ENCODE results near the gene SLC12A7. TPM values are rescaled to one million over a fixed set of nuclear protein-coding genes. Genes with fewer than 3 reads are reported as not detected.

The SLC12A7 gene
- total RNA-seq, 4 donors from 2014 or later: 26.1 to 41.6 (median 29.1) TPM

GRCh38 chr5:1118231-1118698 lies 6.4 kb upstream of the SLC12A7 start:
- Histone ChIP-seq H3K4me1 (peaks cover 0 to 13% of the 10 kb centered on the region in 2 donors), H3K4me3 (replicated peaks in 1 of 3) (no peak overlapping the region), H3K9me3 (no peaks in the 10 kb centered on the region), H3K36me3 (no peaks in the 10 kb centered on the region), H3K27me3 (no peaks in the 10 kb centered on the region), H3K27ac (no peak overlapping the region)
- WGBS, 2 donors: 59 to 66% methylated on average over 15 to 16 of the region's 16 CpGs
- TF ChIP-seq, protein P1, sequence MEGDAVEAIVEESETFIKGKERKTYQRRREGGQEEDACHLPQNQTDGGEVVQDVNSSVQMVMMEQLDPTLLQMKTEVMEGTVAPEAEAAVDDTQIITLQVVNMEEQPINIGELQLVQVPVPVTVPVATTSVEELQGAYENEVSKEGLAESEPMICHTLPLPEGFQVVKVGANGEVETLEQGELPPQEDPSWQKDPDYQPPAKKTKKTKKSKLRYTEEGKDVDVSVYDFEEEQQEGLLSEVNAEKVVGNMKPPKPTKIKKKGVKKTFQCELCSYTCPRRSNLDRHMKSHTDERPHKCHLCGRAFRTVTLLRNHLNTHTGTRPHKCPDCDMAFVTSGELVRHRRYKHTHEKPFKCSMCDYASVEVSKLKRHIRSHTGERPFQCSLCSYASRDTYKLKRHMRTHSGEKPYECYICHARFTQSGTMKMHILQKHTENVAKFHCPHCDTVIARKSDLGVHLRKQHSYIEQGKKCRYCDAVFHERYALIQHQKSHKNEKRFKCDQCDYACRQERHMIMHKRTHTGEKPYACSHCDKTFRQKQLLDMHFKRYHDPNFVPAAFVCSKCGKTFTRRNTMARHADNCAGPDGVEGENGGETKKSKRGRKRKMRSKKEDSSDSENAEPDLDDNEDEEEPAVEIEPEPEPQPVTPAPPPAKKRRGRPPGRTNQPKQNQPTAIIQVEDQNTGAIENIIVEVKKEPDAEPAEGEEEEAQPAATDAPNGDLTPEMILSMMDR (IDR thresholded peaks at IDR 0.05): no peak
- peak in 1 of 2 donors; percentile 24 for DNase-seq
- intact Hi-C loops (cut with DNase I): no loop called here

DNA sequence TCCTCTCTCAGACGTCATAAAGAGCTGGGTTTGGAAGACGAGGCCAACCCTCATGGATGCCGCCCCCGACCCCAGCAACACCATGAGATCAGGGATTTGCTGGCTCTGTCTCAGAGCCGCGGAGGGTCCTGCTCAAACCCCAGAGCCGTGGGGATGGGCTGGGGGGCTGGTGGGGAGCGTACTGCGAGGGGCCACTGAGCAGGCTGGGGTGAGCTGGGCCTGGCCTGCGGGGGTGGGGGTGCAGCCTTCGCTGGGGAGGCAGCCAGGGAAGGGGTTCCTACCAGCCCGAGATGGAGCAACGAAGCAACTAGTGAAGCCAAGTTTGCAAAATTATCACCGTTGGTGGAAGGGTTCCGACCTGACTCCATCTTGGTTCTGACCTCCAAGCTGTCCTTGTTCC lies 5.1 kb upstream of the SLC12A7 start:
- H3K9me3 ChIP-seq: no peaks in the 10 kb centered on the region
- H3K36me3 ChIP-seq: no peaks in the 10 kb centered on the region
- 92 to 96% methylated on average over 12 to 15 of the region's 15 CpGs for WGBS, 2 donors
- no peak overlapping the region for H3K27ac ChIP-seq
- intact Hi-C loops (cut with DNase I): no loop called here
- no peak overlapping the region for H3K4me3 ChIP-seq (replicated peaks in 1 of 3)
- H3K4me1 ChIP-seq: peaks cover 0 to 13% of the 10 kb centered on the region in 2 donors
- H3K27me3 ChIP-seq: no peaks in the 10 kb centered on the region
- DNase-seq: no peak
- TF ChIP-seq POLR2A (IDR thresholded peaks at IDR 0.05): no peak
- TF ChIP-seq, protein P1 (IDR thresholded peaks at IDR 0.05): no peak

GRCh38 chr5:1116109-1116740 lies 4.4 kb upstream of the SLC12A7 start:
- TF ChIP-seq, protein P1 (IDR thresholded peaks at IDR 0.05): no peak
- TF ChIP-seq POLR2A (IDR thresholded peaks at IDR 0.05): no peak
- 82 to 88% methylated on average over 11 to 17 of the region's 19 CpGs for WGBS, 2 donors

DNA sequence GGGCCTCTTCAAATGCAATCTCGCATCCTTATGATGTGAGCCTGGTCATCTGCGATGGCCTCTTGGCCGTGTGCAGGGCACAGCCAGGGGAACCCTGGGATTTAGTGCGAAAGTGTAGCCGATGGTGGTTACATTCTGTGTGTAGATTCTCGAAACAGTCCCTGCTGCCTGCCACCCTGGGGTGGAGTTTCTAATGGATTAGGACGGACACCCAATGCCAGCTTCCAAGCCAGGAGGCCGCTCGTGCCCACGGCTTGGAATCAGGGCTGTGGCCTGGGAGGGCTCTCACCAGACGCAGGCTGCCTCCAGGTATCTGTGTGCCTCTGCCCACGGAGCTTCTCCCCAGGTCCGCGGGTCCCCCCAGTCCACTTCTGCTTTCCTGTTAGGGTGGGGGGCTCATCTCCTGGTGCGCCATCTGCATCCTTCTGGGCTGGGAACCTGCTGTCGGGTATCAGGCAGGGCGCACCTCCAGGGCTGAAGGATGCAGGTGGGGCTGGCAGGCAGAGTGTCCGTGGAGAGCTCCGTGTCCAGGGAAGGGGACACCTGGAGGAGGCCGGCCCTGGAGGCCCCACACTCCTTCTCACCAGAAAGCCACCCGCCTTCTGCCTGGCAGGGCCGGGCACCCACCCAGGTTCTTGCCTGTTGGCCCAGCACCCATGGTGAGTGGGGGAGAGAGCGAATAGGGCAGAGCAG lies 3.4 kb upstream of the SLC12A7 start:
- DNase-seq: no peak
- Histone ChIP-seq H3K9me3 (no peaks in the 10 kb centered on the region), H3K27ac (no peak overlapping the region), H3K4me1 (peaks cover 5 to 18% of the 10 kb centered on the region in 2 donors), H3K4me3 (replicated peaks in 1 of 3) (no peak overlapping the region), H3K36me3 (no peaks in the 10 kb centered on the region), H3K27me3 (no peaks in the 10 kb centered on the region)
- intact Hi-C loops (cut with DNase I): no loop called here
- TF ChIP-seq POLR2A (IDR thresholded peaks at IDR 0.05): no peak
- TF ChIP-seq, protein P1 (IDR thresholded peaks at IDR 0.05): no peak
- 92 to 94% methylated on average over 18 of the region's 23 CpGs for WGBS, 2 donors

More at GRCh38 chr5:1116109-1116740, 4.4 kb upstream of the SLC12A7 start:
- H3K4me1 ChIP-seq: peaks cover 0 to 13% of the 10 kb centered on the region in 2 donors
- no peaks in the 10 kb centered on the region for H3K36me3 ChIP-seq
- DNase-seq: no peak
- H3K27me3 ChIP-seq: no peaks in the 10 kb centered on the region
- intact Hi-C loops (cut with DNase I): no loop called here
- H3K9me3 ChIP-seq: no peaks in the 10 kb centered on the region
- H3K4me3 ChIP-seq (replicated peaks in 1 of 3): no peak overlapping the region
- H3K27ac ChIP-seq: no peak overlapping the region

Measured in thyroid gland (tissue), 4 donors.